ENCODE measurements around the gene REC8.

The REC8 gene

GRCh38 chr14:24226473-24226872, 54.6 kb downstream of the REC8 start:
- H2AFZ ChIP-seq (ENCODE audit: low read depth, low read length, severe bottlenecking), result no peak overlapping the region
- TF ChIP-seq CTCF (IDR thresholded peaks at IDR 0.05; ENCODE audit: insufficient read depth, low read length, poor library complexity, severe bottlenecking) (no peak), EZH2phosphoT487 (conservative IDR thresholded peaks at IDR 0.05; ENCODE audit: low read length) (no peak)
- H3K4me3 ChIP-seq (ENCODE audit: insufficient read depth, low read length, poor library complexity, severe bottlenecking), result no peak overlapping the region
- H3K4me2 ChIP-seq (ENCODE audit: low read depth, low read length, poor library complexity, severe bottlenecking), result no peak overlapping the region
- H3K9me3 ChIP-seq (ENCODE audit: insufficient read depth, low read length), result no peaks in the 10 kb centered on the region
- H3K27me3 ChIP-seq (ENCODE audit: low read length), result no peaks in the 10 kb centered on the region
- no peak overlapping the region for H3K9ac ChIP-seq (ENCODE audit: low read length)
- H3F3A ChIP-seq (ENCODE audit: insufficient read depth), result peaks cover 6% of the 10 kb centered on the region; the same call in 1 of the 2 replicates
- H3K27ac ChIP-seq (ENCODE audit: low read depth, low read length), result no peak overlapping the region
- H3K36me3 ChIP-seq (ENCODE audit: low read length), result peaks cover 8% of the 10 kb centered on the region; the same call in 1 of the 2 replicates
- H4K20me1 ChIP-seq (ENCODE audit: low read depth, low read length), result no peaks in the 10 kb centered on the region
- peaks cover 90% of the 10 kb centered on the region for H3K79me2 ChIP-seq (ENCODE audit: insufficient read depth, low read length)
- no peaks in the 10 kb centered on the region for H3K9me2 ChIP-seq (replicated peaks; ENCODE audit: insufficient read depth, low read length)

GRCh38 chr14:24228902-24229301, 57.0 kb downstream of the REC8 start:
- no peak overlapping the region for H3K27ac ChIP-seq (ENCODE audit: low read depth, low read length)
- no peak for TF ChIP-seq EZH2phosphoT487 (conservative IDR thresholded peaks at IDR 0.05; ENCODE audit: low read length)
- no peak for TF ChIP-seq CTCF (IDR thresholded peaks at IDR 0.05; ENCODE audit: insufficient read depth, low read length, poor library complexity, severe bottlenecking)
- H2AFZ ChIP-seq (ENCODE audit: low read depth, low read length, severe bottlenecking), result no peak overlapping the region
- H4K20me1 ChIP-seq (ENCODE audit: low read depth, low read length), result no peaks in the 10 kb centered on the region
- H3K9me3 ChIP-seq (ENCODE audit: insufficient read depth, low read length), result no peaks in the 10 kb centered on the region
- peaks cover 78% of the 10 kb centered on the region for H3K79me2 ChIP-seq (ENCODE audit: insufficient read depth, low read length)
- no peaks in the 10 kb centered on the region for H3K27me3 ChIP-seq (ENCODE audit: low read length)
- H3F3A ChIP-seq (ENCODE audit: insufficient read depth), result peaks cover 11% of the 10 kb centered on the region; the same call in 1 of the 2 replicates
- H3K36me3 ChIP-seq (ENCODE audit: low read length), result peaks cover 8% of the 10 kb centered on the region; the same call in 1 of the 2 replicates
- no peak overlapping the region for H3K9ac ChIP-seq (ENCODE audit: low read length)
- H3K4me2 ChIP-seq (ENCODE audit: low read depth, low read length, poor library complexity, severe bottlenecking), result no peak overlapping the region
- H3K4me3 ChIP-seq (ENCODE audit: insufficient read depth, low read length, poor library complexity, severe bottlenecking), result no peak overlapping the region
- H3K9me2 ChIP-seq (replicated peaks; ENCODE audit: insufficient read depth, low read length), result no peaks in the 10 kb centered on the region
